K562 (cell line): ENCODE measurements around the gene RNU6-9. TPM values are rescaled to one million over a fixed set of nuclear protein-coding genes. Genes with fewer than 3 reads are reported as not detected.

Source experiments
- BMI1 ChIP-seq: fragments of 150-350 bp; IDR thresholded peaks from 2 replicates; pipeline ENCODE4 v1.6.1; 2014; ENCODE audit warnings: low read length
- COPS2 ChIP-seq: fragments of 450-650 bp; conservative IDR thresholded peaks from 2 replicates; pipeline ENCODE4 v1.6.1; 2016; ENCODE audit warnings: mild to moderate bottlenecking, moderate library complexity
- ILF3 ChIP-seq: fragments of 450-650 bp; IDR thresholded peaks from 2 replicates; pipeline ENCODE4 v1.6.1; 2018; ENCODE audit warnings: antibody characterized with exemption, mild to moderate bottlenecking, moderate library complexity, borderline replicate concordance
- MAFG ChIP-seq: fragments of 450-650 bp; conservative IDR thresholded peaks from 2 replicates; pipeline ENCODE4 v1.6.1; 2016; ENCODE audit warnings: missing genetic modification characterization, missing compliant biosample characterization
- MTA2 ChIP-seq: fragments of 450-650 bp; IDR thresholded peaks from 2 replicates; pipeline ENCODE4 v1.6.1; 2016; ENCODE audit warnings: low read depth
- NBN ChIP-seq: fragments of 450-650 bp; IDR thresholded peaks from 2 replicates; pipeline ENCODE4 v1.6.1; 2016; ENCODE audit warnings: low read depth, mild to moderate bottlenecking
- PHTF2 ChIP-seq: fragments of 250-450 bp; sonication (Bioruptor Pico); IDR thresholded peaks from 2 replicates; pipeline ENCODE4 v1.5.0; 2021; ENCODE audit warnings: mild to moderate bottlenecking
- ZNF146 ChIP-seq: IDR thresholded peaks from one replicate; pipeline ENCODE4 v1.6.1; 2018; ENCODE audit warnings: missing compliant biosample characterization; ENCODE audit not compliant: unreplicated experiment
- ZNF445 ChIP-seq: fragments of 250-450 bp; sonication (Bioruptor Pico); IDR thresholded peaks from 2 replicates; pipeline ENCODE4 v1.4.0; 2020; ENCODE audit warnings: low read depth, mild to moderate bottlenecking, moderate library complexity
- polyA plus RNA-seq, 8 experiments: library from polyadenylated mRNA; depleted of rRNA in 4 of 8; stranded (reverse) in 5 of 8; unstranded in 3 of 8; fragments of >200 nt; fragmentation: Nextera tagmentation in 2 of 8; fragmentation: Illumina TruSeq in 1 of 8; extraction: Ambion mirVana in 2 of 8; extraction: Trizol in 1 of 8; gene quantifications; 2 replicates each; pipeline versions ENCODE4 v1.2.1 to v1.2.3, GENCODE V29; 2011 to 2014; ENCODE audit warnings: inconsistent platforms in 1 of 8, missing spikeins in 1 of 8
- total RNA-seq, 7 experiments: library from RNA; depleted of rRNA in 6 of 7; stranded (reverse); fragments of >200 nt in 6 of 7; fragmentation: Illumina TruSeq in 2 of 7; extraction: Trizol in 2 of 7; gene quantifications; 2 replicates each; pipeline versions ENCODE4 v1.2.1 to v1.2.3, GENCODE V29; 2011 to 2021; ENCODE audit warnings: low replicate concordance in 1 of 7
- TF ChIP-seq, protein P1 (sequence below): fragments of 250-450 bp; sonication (Bioruptor Pico); IDR thresholded peaks from 2 replicates; pipeline ENCODE4 v1.4.0; 2020; ENCODE audit warnings: mild to moderate bottlenecking, moderate library complexity
- TF ChIP-seq, protein P2 (sequence below): fragments of 250-450 bp; sonication (Bioruptor Pico); IDR thresholded peaks from 2 replicates; pipeline ENCODE4 v1.4.0; 2020; ENCODE audit warnings: mild to moderate bottlenecking, moderate library complexity, borderline replicate concordance
- TF ChIP-seq, protein P3 (sequence below): fragments of 450-650 bp; IDR thresholded peaks from 2 replicates; pipeline ENCODE4 v1.6.1; 2016; ENCODE audit warnings: low read depth

The RNU6-9 gene
- total and polyA plus RNA-seq, 9 of the 15 experiments (the other 6 are each of a cell fraction or from before 2014, with no cell fraction given), result not detected

DNA sequence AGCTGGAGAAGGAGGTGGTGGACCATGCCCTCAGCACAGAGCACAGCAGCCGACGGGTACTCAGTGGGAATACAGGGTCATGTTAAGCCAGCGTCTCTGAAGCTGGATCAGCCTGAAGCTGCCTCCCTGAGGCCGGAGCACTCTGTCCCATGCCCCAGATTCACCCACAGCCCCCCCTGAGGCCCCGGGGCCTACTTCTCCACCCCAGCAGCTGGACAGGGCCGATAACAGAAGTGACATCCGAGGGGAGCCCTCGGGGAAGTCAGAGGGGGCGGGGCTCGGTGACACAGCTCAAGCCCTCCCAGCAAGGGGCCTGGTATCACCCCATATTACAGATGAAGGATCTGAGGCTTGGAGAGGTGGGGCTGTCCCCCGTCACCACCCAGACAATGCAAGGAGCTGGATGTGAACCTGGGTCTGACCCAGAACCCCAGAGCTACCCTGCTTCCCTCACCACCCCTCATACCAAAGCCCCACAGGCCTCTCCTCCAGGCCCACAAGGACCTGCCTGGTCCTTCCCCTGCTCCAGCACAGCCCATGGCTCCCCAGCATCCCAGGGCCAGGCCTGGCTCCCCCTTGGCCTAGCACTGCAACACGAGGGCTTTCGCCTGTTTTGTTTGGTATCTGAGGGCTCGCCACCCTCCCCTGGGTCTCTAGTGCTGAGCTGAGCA, 14.0 kb downstream of the RNU6-9 start (continued):
- TF ChIP-seq COPS2 (no peak), ZNF445 (peak; percentile 16; the same call in 1 of the 2 replicates), ILF3 (no peak), PHTF2 (CRISPR knock-in tag) (no peak), NBN (peak; percentile 48), ZNF146 (CRISPR knock-in tag) (no peak), MAFG (tag) (0 out of 2 replicates have a peak, but pooled peaks have one; percentile 32), MTA2 (peak; percentile 95), BMI1 (no peak)
- TF ChIP-seq, protein P1, sequence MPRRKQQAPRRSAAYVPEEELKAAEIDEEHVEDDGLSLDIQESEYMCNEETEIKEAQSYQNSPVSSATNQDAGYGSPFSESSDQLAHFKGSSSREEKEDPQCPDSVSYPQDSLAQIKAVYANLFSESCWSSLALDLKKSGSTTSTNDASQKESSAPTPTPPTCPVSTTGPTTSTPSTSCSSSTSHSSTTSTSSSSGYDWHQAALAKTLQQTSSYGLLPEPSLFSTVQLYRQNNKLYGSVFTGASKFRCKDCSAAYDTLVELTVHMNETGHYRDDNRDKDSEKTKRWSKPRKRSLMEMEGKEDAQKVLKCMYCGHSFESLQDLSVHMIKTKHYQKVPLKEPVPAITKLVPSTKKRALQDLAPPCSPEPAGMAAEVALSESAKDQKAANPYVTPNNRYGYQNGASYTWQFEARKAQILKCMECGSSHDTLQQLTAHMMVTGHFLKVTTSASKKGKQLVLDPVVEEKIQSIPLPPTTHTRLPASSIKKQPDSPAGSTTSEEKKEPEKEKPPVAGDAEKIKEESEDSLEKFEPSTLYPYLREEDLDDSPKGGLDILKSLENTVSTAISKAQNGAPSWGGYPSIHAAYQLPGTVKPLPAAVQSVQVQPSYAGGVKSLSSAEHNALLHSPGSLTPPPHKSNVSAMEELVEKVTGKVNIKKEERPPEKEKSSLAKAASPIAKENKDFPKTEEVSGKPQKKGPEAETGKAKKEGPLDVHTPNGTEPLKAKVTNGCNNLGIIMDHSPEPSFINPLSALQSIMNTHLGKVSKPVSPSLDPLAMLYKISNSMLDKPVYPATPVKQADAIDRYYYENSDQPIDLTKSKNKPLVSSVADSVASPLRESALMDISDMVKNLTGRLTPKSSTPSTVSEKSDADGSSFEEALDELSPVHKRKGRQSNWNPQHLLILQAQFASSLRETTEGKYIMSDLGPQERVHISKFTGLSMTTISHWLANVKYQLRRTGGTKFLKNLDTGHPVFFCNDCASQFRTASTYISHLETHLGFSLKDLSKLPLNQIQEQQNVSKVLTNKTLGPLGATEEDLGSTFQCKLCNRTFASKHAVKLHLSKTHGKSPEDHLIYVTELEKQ (CRISPR knock-in tag), result no peak
- TF ChIP-seq, protein P2, sequence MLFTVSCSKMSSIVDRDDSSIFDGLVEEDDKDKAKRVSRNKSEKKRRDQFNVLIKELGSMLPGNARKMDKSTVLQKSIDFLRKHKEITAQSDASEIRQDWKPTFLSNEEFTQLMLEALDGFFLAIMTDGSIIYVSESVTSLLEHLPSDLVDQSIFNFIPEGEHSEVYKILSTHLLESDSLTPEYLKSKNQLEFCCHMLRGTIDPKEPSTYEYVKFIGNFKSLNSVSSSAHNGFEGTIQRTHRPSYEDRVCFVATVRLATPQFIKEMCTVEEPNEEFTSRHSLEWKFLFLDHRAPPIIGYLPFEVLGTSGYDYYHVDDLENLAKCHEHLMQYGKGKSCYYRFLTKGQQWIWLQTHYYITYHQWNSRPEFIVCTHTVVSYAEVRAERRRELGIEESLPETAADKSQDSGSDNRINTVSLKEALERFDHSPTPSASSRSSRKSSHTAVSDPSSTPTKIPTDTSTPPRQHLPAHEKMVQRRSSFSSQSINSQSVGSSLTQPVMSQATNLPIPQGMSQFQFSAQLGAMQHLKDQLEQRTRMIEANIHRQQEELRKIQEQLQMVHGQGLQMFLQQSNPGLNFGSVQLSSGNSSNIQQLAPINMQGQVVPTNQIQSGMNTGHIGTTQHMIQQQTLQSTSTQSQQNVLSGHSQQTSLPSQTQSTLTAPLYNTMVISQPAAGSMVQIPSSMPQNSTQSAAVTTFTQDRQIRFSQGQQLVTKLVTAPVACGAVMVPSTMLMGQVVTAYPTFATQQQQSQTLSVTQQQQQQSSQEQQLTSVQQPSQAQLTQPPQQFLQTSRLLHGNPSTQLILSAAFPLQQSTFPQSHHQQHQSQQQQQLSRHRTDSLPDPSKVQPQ (CRISPR knock-in tag), result no peak
- TF ChIP-seq, protein P3, sequence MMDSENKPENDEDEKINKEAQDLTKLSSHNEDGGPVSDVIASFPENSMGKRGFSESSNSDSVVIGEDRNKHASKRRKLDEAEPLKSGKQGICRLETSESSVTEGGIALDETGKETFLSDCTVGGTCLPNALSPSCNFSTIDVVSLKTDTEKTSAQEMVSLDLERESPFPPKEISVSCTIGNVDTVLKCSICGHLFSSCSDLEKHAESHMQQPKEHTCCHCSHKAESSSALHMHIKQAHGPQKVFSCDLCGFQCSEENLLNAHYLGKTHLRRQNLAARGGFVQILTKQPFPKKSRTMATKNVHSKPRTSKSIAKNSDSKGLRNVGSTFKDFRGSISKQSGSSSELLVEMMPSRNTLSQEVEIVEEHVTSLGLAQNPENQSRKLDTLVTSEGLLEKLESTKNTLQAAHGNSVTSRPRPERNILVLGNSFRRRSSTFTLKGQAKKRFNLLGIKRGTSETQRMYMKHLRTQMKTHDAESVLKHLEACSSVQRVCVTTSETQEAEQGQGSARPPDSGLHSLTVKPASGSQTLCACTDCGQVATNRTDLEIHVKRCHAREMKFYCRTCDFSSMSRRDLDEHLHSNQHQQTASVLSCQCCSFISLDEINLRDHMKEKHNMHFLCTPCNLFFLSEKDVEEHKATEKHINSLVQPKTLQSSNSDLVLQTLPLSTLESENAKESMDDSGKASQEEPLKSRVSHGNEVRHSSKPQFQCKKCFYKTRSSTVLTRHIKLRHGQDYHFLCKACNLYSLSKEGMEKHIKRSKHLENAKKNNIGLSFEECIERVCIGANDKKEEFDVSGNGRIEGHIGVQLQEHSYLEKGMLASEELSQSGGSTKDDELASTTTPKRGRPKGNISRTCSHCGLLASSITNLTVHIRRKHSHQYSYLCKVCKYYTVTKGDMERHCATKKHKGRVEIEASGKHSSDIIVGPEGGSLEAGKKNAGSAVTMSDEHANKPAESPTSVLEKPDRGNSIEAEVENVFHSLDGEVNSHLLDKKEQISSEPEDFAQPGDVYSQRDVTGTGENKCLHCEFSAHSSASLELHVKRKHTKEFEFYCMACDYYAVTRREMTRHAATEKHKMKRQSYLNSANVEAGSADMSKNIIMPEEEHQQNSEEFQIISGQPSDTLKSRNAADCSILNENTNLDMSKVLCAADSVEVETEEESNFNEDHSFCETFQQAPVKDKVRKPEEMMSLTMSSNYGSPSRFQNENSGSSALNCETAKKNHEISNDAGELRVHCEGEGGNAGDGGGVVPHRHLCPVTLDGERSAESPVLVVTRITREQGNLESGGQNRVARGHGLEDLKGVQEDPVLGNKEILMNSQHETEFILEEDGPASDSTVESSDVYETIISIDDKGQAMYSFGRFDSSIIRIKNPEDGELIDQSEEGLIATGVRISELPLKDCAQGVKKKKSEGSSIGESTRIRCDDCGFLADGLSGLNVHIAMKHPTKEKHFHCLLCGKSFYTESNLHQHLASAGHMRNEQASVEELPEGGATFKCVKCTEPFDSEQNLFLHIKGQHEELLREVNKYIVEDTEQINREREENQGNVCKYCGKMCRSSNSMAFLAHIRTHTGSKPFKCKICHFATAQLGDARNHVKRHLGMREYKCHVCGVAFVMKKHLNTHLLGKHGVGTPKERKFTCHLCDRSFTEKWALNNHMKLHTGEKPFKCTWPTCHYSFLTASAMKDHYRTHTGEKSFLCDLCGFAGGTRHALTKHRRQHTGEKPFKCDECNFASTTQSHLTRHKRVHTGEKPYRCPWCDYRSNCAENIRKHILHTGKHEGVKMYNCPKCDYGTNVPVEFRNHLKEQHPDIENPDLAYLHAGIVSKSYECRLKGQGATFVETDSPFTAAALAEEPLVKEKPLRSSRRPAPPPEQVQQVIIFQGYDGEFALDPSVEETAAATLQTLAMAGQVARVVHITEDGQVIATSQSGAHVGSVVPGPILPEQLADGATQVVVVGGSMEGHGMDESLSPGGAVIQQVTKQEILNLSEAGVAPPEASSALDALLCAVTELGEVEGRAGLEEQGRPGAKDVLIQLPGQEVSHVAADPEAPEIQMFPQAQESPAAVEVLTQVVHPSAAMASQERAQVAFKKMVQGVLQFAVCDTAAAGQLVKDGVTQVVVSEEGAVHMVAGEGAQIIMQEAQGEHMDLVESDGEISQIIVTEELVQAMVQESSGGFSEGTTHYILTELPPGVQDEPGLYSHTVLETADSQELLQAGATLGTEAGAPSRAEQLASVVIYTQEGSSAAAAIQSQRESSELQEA, result no peak
